Mucosa of gallbladder (tissue), 1 donor: ENCODE results near the gene CR1L. TPM values are rescaled to one million over a fixed set of nuclear protein-coding genes. Genes with fewer than 3 reads are reported as not detected.
"Not testable (repeated sequence)": the region's sequence is repeated elsewhere in the genome, so short reads cannot be mapped to it uniquely, and the experiment has no call there.

Source experiments
- DNase-seq: peaks from one replicate; pipeline ENCODE4 v3.0.0-alpha.2; 2020; ENCODE audit warnings: low spot score
- total RNA-seq: library from RNA; stranded (reverse); gene quantifications from one replicate; pipeline ENCODE4 v1.2.1, GENCODE V29; 2021
- donor health status: DM: no; HTN: no; CAD: no.

CR1L gene
- total RNA-seq, result not detected

DNA sequence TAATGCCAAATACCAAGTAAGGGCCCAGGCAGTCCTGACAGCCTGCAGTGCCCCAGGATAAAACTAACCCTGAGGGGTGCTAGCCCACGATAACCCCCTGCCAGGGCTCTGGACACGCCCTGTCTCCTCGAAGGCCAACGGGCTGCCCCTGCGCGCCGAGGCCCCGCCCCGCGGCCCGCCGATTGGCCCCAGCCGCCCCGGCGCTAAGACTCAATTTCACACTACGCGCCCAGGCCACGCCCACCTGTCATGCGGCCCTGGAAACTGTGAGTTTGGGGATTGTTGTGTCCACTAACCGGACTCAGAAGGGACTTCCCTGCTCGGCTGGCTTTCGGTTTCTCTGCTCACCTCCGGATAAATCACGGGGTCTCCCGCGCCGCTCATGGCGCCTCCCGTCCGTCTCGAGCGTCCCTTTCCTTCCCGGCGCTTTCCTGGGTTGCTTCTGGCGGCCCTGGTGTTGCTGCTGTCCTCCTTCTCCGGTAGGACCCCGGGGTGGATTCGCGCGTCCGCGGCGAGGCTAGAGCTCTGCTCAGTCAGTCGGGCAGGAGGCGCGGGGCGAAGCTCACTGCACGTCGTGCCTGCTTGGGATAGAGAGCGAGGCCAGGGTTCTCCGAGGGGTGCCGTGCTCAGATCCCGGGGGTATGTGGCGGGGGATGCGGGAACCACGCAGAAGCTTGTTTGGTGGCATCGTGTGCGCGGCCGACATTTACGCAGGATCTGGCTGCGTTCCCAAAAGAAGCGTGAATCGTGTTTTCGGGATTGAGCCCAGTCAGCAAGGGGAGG lies at the start of gene CR1L:
Gene CR1L, plus strand, starts transcription at position 282 of the 783 bp plus-strand sequence. Its CDS starts 101 bp downstream, at position 383.
- peak; percentile 74 for DNase-seq

DNA sequence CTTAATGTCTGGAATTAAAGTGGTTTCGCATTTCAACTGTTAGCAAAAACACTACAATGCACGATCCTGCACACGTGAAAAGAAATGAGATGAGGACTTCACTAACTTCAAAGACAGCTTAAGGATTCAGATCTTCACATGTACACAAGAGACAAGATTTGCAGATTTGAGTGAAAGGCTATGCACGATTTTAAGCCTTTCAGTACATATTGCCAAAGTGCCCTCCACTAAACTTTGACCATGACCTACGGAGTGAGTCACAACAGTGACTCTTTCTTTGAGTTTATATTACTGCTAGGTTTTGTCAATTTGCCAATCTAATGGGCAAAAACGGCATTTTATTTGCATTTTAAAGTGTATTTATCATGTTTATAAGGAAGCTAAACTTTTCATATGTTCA lies 41.2 kb upstream of the CR1L start:
- no peak for DNase-seq

DNA sequence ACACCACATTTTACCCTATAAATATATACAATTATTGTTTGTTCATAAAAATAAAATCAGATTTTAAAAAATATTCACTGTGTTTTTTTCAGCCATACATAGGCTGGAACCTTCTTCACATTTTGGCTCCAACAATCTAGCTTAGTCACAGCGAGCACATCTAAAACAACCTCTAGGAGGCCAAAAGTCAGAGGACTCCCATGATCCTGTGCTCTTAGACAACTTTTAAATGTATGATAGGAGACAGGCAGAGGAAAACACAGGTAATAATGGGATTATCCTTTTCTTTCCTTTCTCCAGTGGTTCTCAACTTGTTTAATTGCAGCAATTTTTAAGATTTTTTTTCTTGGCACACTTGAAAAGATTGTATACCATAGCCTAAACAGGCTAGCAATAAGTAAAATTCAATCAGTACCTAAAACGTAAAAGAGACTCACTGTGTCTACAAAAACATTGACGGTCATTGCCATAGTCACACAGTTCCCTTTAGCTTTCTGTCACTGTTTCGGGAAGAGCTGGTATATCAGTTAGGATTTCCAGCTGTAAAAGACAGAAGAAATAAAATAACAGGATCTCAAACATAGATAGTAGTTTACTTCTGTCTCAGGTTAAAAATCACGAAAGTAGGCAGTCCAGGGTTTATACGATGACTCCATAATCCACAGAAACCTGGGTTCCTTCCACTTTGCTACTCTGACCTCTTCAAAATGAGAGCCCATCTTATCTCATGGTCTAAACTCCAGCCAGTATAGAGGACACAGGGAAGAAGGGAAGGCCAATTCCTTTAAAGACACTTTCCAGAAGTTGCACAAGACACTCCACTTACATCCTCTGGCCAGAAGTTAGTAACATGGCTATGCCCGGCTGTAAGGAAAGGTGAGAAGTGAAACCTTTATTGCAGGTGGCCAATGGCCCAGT lies 39.2 kb upstream of the CR1L start:
- DNase-seq, result no peak

GRCh38 chr1:207606362-207606755 lies 38.6 kb upstream of the CR1L start:
- DNase-seq, result no peak

DNA sequence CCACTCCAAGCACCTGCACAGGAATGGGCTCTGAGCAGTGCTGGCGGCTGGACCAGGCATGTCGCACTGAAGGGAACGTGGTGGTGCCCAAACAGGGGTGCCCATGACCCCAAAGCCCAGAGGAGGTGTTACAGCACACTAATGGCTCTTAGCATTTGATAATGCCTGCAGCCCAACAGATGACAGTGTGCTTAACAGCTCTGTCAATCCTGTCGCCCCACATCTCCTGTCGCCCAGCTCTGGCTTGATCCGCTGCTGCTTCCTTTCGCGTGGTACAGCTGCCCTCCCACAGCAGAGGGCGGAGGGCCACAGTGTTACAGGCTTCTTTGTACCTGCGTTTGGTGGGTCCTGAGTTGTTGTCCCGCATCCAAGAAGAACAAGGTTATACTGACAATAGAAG lies 32.2 kb upstream of the CR1L start:
- DNase-seq, result no peak

DNA sequence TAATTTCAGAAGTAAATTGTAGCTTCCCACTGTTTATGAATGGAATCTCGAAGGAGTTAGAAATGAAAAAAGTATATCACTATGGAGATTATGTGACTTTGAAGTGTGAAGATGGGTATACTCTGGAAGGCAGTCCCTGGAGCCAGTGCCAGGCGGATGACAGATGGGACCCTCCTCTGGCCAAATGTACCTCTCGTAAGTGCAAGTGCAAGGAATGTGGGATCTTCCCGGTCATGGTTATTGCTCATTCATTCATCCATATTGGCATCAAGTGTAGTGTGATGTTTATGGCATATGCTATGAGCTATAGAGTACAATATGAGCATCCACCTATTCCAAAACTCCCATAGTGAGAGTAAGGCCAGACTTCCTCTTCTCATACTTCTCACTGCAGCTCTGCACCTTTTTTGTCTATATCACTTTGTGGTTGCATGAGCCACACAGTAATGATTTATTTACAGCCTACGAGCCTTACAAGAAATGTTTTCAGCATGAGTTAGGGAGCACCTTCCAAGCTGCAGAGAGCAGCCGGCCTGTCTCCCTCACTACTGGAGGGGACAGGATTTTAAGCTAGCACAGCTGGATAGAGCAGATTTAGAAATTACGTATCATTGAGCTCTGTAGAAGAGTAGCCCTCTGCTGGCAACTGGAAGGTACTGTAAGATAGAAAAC lies 24.9 kb upstream of the CR1L start:
- DNase-seq, result peak; percentile 33

DNA sequence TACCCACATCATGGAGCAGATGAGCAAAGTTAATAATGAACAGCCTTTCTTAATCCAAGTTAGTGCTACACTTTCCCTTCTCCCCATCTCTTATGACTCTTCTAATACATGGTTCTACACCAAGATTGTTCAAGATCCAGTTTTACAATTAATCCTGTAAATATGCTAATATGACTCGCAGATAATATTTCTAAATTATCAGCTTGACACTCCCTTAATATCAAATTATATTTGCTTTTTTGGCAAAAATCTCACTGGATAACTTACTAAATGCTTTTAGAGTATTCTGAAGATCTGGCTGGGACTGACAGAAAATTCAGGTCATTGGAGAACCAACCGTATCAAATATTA lies 24.4 kb upstream of the CR1L start:
- DNase-seq, result no peak

- DNase-seq, result not testable (repeated sequence)
Observed at GRCh38 chr1:207625504-207626071, 19.3 kb upstream of the CR1L start.

DNA sequence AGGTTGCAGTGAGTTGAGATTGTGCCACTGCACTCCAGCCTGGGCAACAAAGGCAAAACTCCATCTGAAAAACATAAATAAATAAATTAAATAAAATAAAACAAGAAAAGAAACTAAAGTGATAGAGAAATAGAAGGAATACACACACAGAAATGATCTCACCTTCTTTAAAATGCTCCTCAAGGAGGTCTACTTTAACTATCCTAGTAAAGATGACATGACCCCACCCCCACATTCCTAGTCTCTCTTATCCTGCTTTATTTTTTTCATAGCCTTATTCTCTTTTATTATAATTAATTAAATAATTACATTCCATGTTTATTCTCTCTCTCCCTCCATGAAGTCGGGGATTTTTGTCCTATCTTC lies 18.0 kb upstream of the CR1L start:
- DNase-seq, result no peak

GRCh38 chr1:207627496-207627895 lies 17.4 kb upstream of the CR1L start:
- no peak for DNase-seq

DNA sequence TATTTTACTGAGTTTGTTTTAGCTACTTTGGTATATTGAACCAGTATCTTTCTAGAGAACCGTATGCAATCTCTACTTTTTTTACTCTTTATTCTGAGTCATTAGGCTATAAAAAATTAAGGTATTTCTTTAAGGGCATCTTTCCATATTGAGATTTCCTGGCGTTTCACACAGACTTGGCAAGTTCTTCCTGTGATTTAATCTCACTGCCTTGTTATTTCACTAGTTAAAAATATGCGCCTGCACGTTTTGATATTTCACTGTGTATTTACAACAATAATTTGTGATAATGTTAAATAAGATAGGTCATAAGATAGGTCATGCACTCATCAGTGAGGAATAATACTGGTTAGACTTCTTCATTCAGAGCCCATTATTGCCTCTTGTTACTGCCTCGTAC lies 16.2 kb upstream of the CR1L start:
- DNase-seq, result no peak

DNA sequence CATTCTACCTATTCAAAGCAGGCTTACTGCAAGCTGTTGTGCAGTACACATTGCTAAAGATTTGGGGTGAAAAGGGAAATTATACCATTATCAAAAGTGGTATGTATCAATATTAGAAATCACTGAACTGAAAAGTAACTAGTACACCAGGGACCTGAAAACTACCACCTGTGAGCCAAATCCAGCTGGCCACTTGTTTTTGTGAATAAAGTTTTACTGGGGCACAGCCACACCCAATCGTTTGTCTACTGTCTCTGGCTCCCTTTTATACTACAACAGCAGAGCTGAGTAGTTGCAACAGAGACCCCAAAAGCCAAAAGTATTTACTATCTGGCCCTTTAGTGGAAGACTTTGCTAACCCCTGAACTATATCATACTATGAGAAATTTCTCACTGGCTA lies 13.8 kb upstream of the CR1L start:
- no peak for DNase-seq

DNA sequence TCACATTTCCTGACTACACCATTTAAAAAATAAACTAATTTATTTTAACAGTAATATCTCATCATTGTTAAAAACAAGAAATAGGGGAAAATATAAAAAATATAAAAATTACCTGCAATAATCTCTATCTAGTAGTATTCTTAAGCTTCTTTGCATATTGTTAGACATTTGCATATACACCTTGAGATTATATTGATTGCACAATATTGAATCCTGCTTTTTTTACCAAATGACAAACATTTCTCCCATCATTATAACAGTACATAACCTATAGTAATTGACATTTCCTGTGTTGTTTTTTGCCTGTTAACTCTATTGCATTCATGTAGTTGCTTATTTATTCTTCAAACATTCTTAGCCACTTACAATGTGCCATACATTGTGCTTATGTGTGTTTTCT lies 11.7 kb upstream of the CR1L start:
- no peak for DNase-seq

DNA sequence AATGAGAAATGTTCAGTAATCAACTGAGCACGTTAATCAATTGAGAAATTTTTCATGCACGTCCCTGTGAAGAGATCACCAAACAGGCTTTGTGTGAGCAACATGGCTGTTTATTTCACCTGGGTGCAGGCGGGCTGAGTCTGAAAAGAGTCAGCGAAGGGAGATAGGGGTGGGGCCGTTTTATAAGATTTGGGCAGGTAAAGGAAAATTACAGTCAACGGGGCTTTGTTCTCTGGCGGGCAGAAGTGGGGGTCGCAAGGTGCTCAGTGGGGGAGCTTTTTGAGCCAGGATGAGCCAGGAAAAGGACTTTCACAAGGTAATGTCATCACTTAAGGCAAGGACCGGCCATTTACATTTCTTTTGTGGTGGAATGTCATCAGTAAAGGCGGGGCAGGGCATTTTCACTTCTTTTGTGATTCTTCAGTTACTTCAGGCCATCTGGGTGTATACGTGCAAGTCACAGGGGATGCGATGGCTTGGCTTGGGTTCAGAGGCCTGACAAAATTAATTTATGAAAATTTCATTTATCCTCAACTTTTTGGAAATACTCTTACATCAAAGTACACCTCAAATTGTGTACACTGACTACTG lies 11.1 kb upstream of the CR1L start:
- not testable (repeated sequence) for DNase-seq

DNA sequence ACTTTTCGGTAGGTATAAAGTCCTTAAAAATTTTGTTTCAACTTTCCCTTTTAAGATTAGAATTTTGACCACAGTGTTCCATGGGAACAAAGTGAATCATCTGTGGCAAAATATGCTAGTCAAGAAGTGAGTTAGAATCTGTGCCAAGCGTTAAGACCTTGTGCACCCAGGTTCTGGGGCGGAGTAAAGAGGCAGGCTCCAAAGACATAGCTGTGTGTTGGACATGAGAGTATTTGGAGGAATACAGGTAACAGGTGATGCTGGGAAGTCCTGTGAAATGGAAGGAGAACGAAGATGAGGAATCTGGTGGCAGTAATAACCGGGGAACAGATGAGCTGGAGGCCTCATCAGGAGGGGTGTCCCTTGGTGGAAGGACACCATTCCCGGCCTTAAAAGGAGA lies 10.6 kb upstream of the CR1L start:
- not testable (repeated sequence) for DNase-seq

DNA sequence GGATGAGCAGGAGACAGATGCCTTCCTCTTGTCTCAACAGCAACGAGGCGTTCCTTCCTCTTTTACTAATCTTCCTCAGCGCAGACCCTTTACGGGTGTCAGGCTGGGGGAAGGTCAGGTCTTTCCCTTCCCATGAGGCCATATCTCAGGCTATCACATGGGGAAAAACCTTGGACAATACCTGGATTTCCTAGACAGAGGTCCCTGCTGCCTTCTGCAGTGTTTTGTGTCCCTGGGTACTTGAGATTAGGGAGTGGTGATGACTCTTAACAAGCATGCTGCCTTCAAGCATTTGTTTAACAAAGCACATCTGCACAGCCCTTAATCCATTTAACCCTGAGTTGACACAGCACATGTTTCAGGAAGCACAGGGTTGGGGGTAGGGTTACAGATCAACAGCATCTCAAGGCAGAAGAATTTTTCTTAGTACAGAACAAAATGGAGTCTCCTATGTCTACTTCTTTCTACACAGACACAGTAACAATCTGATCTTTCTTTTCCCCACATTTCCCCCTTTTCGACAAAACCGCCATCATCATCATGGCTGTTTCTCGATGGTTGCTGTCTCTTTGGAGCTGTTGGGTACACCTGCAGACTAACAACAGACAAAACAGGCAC lies 9.3 kb upstream of the CR1L start:
- not testable (repeated sequence) for DNase-seq

DNA sequence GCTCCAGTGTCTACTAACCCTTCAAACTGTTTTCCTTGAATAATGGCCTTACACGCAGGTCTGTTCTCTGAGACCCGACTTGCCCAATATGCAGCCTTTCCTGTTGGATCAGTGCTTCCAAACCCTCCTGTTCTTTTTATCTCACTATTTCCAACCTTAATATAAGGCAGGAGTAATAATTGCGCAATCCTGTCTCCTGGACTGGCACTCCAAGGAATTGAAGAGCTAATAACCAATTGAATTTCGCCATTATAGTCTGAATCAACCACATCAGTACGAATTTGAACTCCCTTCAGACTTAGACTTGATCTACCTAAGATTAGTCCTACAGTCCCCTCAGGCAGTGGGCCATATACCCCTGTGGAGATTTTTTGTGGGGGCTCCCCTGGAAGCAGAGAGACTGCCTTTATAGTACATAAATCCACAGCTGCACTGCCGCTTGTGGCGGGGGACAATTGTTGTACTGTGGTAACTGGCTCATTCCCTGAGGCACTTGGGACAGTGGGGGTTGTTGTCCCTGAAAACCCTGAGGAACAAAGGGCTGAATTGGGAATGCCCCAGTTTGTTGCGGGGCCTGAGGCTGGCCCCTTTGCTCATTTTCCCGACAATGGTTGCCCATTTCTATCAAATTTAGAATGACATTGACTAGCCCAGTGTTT lies 6.3 kb upstream of the CR1L start:
- DNase-seq, result not testable (repeated sequence)

DNA sequence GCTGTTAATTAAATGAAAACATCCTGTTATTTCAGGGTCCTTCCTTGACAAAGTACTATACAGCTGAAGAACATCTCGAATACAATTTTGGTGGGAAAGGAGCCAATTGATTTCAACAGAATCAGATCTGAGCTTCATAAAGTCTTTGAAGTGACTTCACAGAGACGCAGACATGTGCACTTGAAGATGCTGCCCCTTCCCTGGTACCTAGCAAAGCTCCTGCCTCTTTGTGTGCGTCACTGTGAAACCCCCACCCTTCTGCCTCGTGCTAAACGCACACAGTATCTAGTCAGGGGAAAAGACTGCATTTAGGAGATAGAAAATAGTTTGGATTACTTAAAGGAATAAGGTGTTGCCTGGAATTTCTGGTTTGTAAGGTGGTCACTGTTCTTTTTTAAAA lies 5.6 kb upstream of the CR1L start:
- not testable (repeated sequence) for DNase-seq

DNA sequence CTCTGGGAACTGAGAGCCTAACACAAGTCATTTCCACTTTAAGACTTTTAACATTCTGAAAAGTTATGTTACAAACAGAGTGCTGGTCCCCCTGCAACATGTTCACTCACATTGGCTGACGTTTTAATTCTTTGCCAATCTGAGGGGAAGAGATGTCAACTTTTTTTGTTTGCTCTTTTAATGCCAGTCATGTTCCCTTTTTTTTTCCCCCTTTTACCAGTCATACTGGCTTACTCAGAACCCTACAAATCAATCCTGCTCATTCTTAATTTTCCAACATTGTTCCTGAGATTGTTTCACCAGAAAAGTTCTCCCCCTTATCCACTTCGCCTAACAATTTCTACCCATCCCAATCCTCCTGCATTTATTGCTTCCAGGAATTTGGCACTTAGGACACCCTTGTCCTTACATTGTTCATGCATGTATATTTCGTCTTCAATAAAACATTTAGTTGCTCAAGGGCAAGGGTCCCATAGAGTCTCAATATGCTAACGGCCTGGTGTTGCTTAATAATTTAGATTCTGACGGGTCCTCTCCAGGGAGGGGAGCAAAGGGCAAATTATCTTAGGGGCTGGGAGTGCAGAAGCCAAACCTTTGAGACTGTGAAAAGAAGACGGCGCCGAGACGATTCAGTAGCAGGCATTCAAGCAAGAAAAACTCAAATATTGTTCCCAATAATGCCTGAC lies 624 bp upstream of the CR1L start:
- no peak for DNase-seq

GRCh38 chr1:207645635-207646081 lies 725 bp downstream of the CR1L start:
- no peak for DNase-seq
